Measurements from ENCODE around the gene ZFPM1. TPM values are rescaled to one million over a fixed set of nuclear protein-coding genes. Genes with fewer than 3 reads are reported as not detected.

ZFPM1 gene
- total RNA-seq, 4 donors from 2014 or later: 4.2 to 9.3 (median 5.1) TPM

DNA sequence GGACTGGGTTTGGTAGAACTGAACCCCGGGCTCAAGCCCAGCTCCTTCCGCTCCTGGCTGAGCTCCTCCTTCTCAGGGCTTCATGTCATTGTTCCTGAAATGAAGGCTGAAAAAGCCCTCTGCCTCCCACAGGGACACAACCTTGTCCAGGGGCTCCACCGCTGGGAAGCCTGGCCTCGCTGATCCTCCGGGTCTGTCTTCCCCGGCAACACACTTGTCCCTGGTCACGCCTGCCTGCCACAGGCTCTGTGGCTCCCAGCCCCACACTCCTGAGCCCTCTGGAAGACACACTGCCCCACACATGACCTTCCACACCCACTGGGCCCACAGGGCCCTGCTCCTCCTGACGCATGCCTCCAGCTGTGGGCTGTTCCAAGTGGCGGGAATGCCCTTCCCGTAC, 99.1 kb downstream of the ZFPM1 start:
- DNase-seq (ENCODE audit: low spot score in 2 of 2): no peak
- TF ChIP-seq POLR2AphosphoS5 (IDR thresholded peaks at IDR 0.05): no peak
- TF ChIP-seq, protein P1, sequence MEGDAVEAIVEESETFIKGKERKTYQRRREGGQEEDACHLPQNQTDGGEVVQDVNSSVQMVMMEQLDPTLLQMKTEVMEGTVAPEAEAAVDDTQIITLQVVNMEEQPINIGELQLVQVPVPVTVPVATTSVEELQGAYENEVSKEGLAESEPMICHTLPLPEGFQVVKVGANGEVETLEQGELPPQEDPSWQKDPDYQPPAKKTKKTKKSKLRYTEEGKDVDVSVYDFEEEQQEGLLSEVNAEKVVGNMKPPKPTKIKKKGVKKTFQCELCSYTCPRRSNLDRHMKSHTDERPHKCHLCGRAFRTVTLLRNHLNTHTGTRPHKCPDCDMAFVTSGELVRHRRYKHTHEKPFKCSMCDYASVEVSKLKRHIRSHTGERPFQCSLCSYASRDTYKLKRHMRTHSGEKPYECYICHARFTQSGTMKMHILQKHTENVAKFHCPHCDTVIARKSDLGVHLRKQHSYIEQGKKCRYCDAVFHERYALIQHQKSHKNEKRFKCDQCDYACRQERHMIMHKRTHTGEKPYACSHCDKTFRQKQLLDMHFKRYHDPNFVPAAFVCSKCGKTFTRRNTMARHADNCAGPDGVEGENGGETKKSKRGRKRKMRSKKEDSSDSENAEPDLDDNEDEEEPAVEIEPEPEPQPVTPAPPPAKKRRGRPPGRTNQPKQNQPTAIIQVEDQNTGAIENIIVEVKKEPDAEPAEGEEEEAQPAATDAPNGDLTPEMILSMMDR (IDR thresholded peaks at IDR 0.05): no peak
- Histone ChIP-seq H3K27me3 (peaks cover 38% of the 10 kb centered on the region), H3K4me3 (no peak overlapping the region), H3K9me3 (no peaks in the 10 kb centered on the region), H3K36me3 (no peaks in the 10 kb centered on the region), H3K4me1 (peaks cover 5% of the 10 kb centered on the region), H3K27ac (no peak overlapping the region)
- 89% methylated on average over 8 of the region's 10 CpGs for WGBS

DNA sequence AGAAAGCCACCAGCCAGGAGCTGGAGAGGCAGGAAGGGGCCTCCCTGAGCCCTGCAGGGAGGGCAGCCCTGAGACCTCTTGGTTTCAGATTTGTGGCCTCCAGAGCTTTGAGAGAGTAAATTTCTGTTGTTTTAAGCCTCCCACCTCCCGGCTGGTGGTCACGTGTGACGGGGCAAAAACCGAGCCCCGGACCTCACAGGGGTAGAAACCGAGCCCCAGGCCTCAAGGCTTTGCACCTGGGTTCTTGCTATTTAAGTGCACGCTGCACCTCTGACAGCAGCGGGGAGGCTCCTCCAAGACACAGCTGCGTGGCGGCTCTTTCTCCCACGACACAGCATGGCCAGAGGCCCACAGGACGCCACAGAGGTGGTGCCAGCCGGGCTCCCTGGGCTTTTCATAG, 99.7 kb downstream of the ZFPM1 start:
- Histone ChIP-seq H3K4me1 (peaks cover 5% of the 10 kb centered on the region), H3K36me3 (no peaks in the 10 kb centered on the region), H3K27ac (no peak overlapping the region), H3K27me3 (peaks cover 43% of the 10 kb centered on the region), H3K9me3 (no peaks in the 10 kb centered on the region), H3K4me3 (no peak overlapping the region)
- TF ChIP-seq POLR2AphosphoS5 (IDR thresholded peaks at IDR 0.05): no peak
- TF ChIP-seq POLR2A (IDR thresholded peaks at IDR 0.05): no peak
- no peak for TF ChIP-seq EP300 (IDR thresholded peaks at IDR 0.05)
- TF ChIP-seq, protein P1 (IDR thresholded peaks at IDR 0.05): no peak
- no peak for DNase-seq (ENCODE audit: low spot score in 2 of 2)
- WGBS: 83% methylated on average over 12 of the region's 13 CpGs

- Histone ChIP-seq H3K36me3 (no peaks in the 10 kb centered on the region), H3K27ac (no peak overlapping the region), H3K4me1 (peaks cover 6% of the 10 kb centered on the region), H3K4me3 (no peak overlapping the region), H3K9me3 (no peaks in the 10 kb centered on the region), H3K27me3 (peaks cover 49% of the 10 kb centered on the region)
- TF ChIP-seq POLR2AphosphoS5 (IDR thresholded peaks at IDR 0.05) (no peak), POLR2A (IDR thresholded peaks at IDR 0.05) (no peak), EP300 (IDR thresholded peaks at IDR 0.05) (no peak)
- TF ChIP-seq, protein P1 (IDR thresholded peaks at IDR 0.05): no peak
- DNase-seq (ENCODE audit: low spot score in 2 of 2): no peak
- WGBS: 61% methylated on average over 16 of the region's 16 CpGs
These were observed 100.7 kb downstream of the ZFPM1 start for GRCh38 chr16:88553739-88554138.

DNA sequence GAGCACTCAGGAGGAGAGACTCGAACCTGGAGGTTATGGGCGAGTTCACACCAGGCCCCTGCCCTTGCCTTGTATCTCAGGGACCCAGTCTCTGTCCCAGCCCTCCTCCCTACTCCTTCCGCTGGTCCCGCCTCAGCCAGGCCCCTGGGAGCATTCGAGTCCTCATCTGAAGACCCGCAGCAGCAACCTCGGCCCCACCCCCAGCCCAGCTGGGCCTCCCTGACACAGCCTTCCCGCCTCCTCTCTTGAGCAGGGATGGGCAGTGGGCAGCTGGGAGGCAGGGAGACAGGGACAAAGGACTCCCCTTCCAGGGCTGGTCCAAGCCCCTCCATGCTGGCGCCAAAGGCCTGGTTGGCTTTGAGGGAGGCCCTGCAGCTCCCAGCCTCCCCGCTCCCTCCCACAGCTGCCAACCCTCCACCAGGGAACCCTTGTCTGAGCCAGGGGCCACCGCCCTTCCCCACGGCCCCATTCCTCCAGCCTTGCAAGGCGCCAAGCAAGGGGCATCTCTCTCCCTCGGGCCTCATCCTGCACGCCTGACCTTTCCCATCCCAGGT, 101.7 kb downstream of the ZFPM1 start:
- Histone ChIP-seq H3K9me3 (no peaks in the 10 kb centered on the region), H3K4me3 (no peak overlapping the region), H3K4me1 (peaks cover 11% of the 10 kb centered on the region), H3K27me3 (peaks cover 51% of the 10 kb centered on the region), H3K36me3 (no peaks in the 10 kb centered on the region), H3K27ac (no peak overlapping the region)
- DNase-seq (ENCODE audit: low spot score in 2 of 2): no peak
- TF ChIP-seq, protein P1 (IDR thresholded peaks at IDR 0.05): no peak
- TF ChIP-seq POLR2A (IDR thresholded peaks at IDR 0.05) (no peak), EP300 (IDR thresholded peaks at IDR 0.05) (no peak), POLR2AphosphoS5 (IDR thresholded peaks at IDR 0.05) (no peak)
- WGBS: 62% methylated on average over 12 of the region's 15 CpGs

- no peak overlapping the region for H3K27ac ChIP-seq
- no peaks in the 10 kb centered on the region for H3K36me3 ChIP-seq
- TF ChIP-seq POLR2A (IDR thresholded peaks at IDR 0.05): no peak
- no peak for TF ChIP-seq POLR2AphosphoS5 (IDR thresholded peaks at IDR 0.05)
- TF ChIP-seq, protein P1 (IDR thresholded peaks at IDR 0.05): no peak
- no peak for TF ChIP-seq EP300 (IDR thresholded peaks at IDR 0.05)
- H3K4me3 ChIP-seq: no peak overlapping the region
- no peak for DNase-seq (ENCODE audit: low spot score in 2 of 2)
- peaks cover 5% of the 10 kb centered on the region for H3K4me1 ChIP-seq
- no peaks in the 10 kb centered on the region for H3K9me3 ChIP-seq
- H3K27me3 ChIP-seq: peaks cover 51% of the 10 kb centered on the region
- WGBS: 72% methylated on average over 14 of the region's 15 CpGs
These were observed 103.4 kb downstream of the ZFPM1 start for GRCh38 chr16:88556294-88556988.

Data from suprapubic skin (tissue), 4 donors.